Measurements from ENCODE around the gene DCTD. TPM values are rescaled to one million over a fixed set of nuclear protein-coding genes. Genes with fewer than 3 reads are reported as not detected.

Gene DCTD
- total RNA-seq, 1 donor from 2014 or later: 90.1 TPM

DNA sequence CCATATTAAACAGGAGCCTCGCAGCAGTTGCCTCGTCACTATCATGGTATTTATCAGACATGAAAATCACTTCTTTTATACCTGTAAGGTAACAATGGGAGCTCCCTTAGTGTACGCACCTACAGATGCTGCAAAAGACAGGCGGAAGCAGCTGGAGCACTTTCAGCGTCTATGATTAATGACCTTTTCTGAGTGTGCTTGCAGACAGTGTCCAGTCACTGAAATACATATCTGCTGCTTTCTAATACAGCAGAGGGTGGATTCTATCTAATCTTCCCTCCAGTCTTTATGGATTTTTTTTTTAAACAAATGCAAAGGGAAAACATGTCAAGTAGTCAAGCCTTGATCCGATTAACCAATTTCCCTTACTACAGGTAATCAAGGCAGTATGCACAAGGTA, 24.1 kb downstream of the DCTD start:
- no peak for DNase-seq
- Histone ChIP-seq H3K36me3 (peaks cover 79% of the 10 kb centered on the region), H3K27ac (no peak overlapping the region), H3K4me3 (no peak overlapping the region), H3K4me1 (peaks cover 13% of the 10 kb centered on the region), H3K9me3 (no peaks in the 10 kb centered on the region), H3K27me3 (ENCODE audit: low read depth) (no peaks in the 10 kb centered on the region)
- no peak for ATAC-seq
- no peak for TF ChIP-seq CTCF (IDR thresholded peaks at IDR 0.05)
- intact Hi-C loops (cut with DNase I): no loop called here

GRCh38 chr4:182890202-182890601, 27.0 kb downstream of the DCTD start:
- peaks cover 81% of the 10 kb centered on the region for H3K36me3 ChIP-seq
- no peaks in the 10 kb centered on the region for H3K9me3 ChIP-seq
- H3K4me3 ChIP-seq: no peak overlapping the region
- DNase-seq (no peak), ATAC-seq (no peak)
- H3K4me1 ChIP-seq: no peaks in the 10 kb centered on the region
- intact Hi-C loops (cut with DNase I): no loop called here
- H3K27me3 ChIP-seq (ENCODE audit: low read depth): no peaks in the 10 kb centered on the region
- no peak overlapping the region for H3K27ac ChIP-seq
- TF ChIP-seq CTCF (IDR thresholded peaks at IDR 0.05): no peak

GRCh38 chr4:182888891-182889290, 28.3 kb downstream of the DCTD start:
- no peak for TF ChIP-seq CTCF (IDR thresholded peaks at IDR 0.05)
- intact Hi-C loops (cut with DNase I): no loop called here
- Histone ChIP-seq H3K4me3 (no peak overlapping the region), H3K27me3 (ENCODE audit: low read depth) (no peaks in the 10 kb centered on the region), H3K36me3 (peaks cover 68% of the 10 kb centered on the region), H3K9me3 (peaks cover 7% of the 10 kb centered on the region), H3K27ac (no peak overlapping the region), H3K4me1 (no peaks in the 10 kb centered on the region)
- ATAC-seq (no peak), DNase-seq (no peak)

DNA sequence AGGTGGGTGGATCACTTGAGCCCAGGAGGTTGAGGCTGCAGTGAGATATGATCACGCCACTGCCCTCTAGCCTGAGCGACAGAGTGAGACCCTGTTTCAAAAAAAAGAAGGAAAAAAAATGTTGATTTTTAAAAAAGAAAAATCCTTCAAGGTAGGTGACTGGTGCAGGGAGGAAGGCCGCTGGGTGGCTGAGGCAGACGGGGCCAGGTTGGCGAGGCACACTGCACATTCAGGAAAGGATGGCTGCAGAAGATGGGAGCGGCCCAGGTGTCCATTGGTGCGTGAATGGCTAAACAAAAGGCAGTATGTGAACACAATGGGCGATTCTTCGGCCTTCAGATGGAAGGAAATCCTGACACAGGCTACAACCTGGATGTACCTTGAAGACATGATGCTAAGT, 30.4 kb downstream of the DCTD start:
- no peak for TF ChIP-seq CTCF (IDR thresholded peaks at IDR 0.05)
- peaks cover 7% of the 10 kb centered on the region for H3K9me3 ChIP-seq
- H3K4me3 ChIP-seq: no peak overlapping the region
- DNase-seq: no peak
- peaks cover 51% of the 10 kb centered on the region for H3K36me3 ChIP-seq
- no peak overlapping the region for H3K27ac ChIP-seq
- ATAC-seq: no peak
- intact Hi-C loops (cut with DNase I): no loop called here
- H3K4me1 ChIP-seq: no peaks in the 10 kb centered on the region
- no peaks in the 10 kb centered on the region for H3K27me3 ChIP-seq (ENCODE audit: low read depth)

- H3K27me3 ChIP-seq (ENCODE audit: low read depth): no peaks in the 10 kb centered on the region
- no peaks in the 10 kb centered on the region for H3K4me1 ChIP-seq
- no peak overlapping the region for H3K27ac ChIP-seq
- TF ChIP-seq CTCF (IDR thresholded peaks at IDR 0.05): no peak
- H3K9me3 ChIP-seq: peaks cover 7% of the 10 kb centered on the region
- peaks cover 49% of the 10 kb centered on the region for H3K36me3 ChIP-seq
- ATAC-seq (no peak), DNase-seq (no peak)
- intact Hi-C loops (cut with DNase I): no loop called here
- no peak overlapping the region for H3K4me3 ChIP-seq
These were observed 31.0 kb downstream of the DCTD start for GRCh38 chr4:182886205-182886604.

DNA sequence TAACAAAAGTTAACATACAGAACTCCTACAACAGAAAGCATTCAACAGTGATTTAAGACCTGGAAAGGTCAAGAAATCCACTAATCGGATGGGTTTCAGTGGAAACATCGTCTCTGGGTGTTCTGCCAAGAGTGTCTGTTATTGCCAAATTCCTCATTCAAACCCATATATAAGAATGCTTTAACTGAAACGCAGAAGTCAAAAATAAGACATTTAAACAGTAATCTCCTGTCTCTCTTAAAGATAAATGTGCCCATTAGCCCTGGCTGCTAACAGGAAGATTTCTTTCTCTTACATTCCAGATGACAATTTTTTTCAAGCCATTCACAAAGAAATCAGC, 31.5 kb downstream of the DCTD start:
- intact Hi-C loops (cut with DNase I): no loop called here
- no peak overlapping the region for H3K27ac ChIP-seq
- H3K36me3 ChIP-seq: peaks cover 49% of the 10 kb centered on the region
- H3K9me3 ChIP-seq: peaks cover 7% of the 10 kb centered on the region
- DNase-seq: no peak
- no peaks in the 10 kb centered on the region for H3K4me1 ChIP-seq
- no peak for TF ChIP-seq CTCF (IDR thresholded peaks at IDR 0.05)
- no peaks in the 10 kb centered on the region for H3K27me3 ChIP-seq (ENCODE audit: low read depth)
- H3K4me3 ChIP-seq: no peak overlapping the region
- ATAC-seq: no peak
